ENCODE data around the gene THPO.

THPO gene

DNA sequence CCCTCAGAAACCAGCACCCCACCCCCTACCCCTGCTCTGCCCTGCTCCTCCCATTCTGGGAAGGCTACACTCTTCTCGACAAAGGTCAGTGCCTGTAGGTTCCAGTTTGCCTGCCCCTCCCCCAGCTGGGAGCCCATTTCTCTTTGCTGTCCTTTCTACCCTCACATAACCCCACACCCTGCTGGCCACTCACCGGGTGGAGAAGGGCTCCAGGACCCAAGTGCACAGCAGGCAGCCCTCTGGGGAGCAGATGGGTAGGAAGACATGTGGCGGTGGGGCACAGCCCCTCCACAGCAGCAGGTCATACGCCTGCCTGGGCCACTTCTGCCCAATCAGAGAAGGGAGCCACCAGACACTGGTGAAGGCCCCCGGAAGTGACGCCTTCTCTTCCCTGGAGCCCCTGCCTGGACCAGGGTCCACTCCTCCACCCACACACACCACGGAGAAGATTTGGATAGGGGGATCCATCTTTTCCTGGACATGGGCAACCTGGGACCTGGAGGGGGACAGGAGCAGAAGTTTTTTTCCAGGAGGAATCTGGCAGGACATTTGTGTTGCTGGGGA lies at the start of gene THPO:
TSS of gene THPO (minus strand) at position 326 of the 564 bp plus-strand sequence. CDS start 1,948 bp downstream, outside the sequence.
- no peak for DNase-seq (ENCODE audit: low read depth in 3 of 3)

GRCh38 chr3:184426691-184427141 lies 48.7 kb upstream of the THPO start:
- DNase-seq (ENCODE audit: low read depth in 3 of 3), result no peak

DNA sequence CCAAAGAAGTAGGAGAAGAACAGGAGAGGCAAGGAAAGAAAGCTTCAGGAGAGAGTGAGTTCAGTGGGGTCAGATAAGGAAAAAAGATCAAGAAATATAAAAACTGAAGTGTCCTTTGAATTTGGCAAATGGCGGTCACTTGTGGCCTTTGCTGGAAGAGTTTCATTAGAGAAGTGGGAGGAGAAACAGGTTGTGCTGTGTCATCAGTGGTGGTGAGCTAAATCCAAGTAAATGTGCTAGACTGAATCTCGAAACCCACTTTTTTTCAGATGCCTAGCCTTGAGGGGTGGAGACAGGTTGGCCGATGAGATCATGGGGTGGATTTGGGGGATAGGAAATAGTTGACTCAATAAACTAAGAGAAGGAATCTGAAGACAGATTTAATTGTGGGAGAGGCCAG lies 45.6 kb upstream of the THPO start:
- no peak for DNase-seq (ENCODE audit: low read depth in 3 of 3)

GRCh38 chr3:184419171-184419570 lies 41.2 kb upstream of the THPO start:
- no peak for DNase-seq (ENCODE audit: low read depth in 3 of 3)

GRCh38 chr3:184417619-184418327 lies 39.8 kb upstream of the THPO start:
- peak; percentile 35 to 70 (median 42) for DNase-seq (ENCODE audit: low read depth in 3 of 3)

DNA sequence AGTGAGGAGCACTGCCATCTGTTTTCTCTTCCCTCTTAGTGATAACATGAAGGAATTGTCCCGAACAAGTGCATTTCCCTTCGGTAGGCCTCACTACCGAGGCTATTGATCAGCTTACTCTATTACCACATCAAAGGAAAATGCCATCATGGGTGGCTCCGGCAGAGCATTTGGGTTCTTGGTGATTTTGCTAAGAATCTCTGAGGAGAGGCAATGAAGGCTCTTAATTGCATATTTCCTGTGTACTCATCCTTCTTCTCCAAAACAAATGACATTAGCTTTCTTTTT lies 37.1 kb upstream of the THPO start:
- no peak for DNase-seq (ENCODE audit: low read depth in 3 of 3)

DNA sequence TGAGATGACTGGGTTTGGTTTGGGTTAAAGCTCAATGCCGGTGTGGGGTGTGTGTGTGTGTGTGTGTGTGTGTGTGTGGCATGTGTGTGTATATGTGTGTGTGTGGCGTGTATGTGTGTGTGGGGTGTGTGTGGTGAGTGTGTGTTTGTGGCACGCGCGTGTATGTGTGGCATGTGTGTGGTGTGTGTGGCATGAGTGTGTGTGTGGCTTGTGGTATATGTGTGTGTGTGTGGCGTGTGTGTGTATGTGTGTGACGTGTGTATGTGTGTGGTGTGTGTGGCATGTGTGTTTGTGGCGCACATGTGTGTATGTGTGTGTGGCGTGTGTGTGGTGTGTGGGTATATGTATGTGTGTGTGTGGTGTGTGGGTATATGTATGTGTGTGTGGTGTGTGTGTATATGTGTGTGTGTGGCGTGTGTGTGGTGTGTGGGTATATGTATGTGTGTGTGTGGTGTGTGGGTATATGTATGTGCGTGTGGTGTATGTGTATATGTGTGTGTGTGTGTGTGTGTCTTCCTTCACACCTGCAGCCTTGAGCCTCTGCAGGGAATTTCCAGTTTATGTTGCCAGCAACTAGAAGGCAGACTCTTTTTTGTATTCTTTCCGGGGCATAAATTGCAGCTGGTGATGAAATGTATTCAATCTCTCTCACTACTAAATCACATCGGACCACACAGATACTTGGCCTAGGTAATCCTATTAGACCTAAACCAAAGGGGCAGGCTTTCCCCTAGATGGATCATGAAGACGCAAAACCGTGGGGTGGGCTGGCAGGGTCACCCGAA lies 36.6 kb upstream of the THPO start:
- no peak for DNase-seq (ENCODE audit: low read depth in 3 of 3)

- DNase-seq (ENCODE audit: low read depth in 3 of 3), result no peak
These were observed 32.0 kb upstream of the THPO start for GRCh38 chr3:184409946-184410500.

GRCh38 chr3:184409331-184409926 lies 31.4 kb upstream of the THPO start:
- DNase-seq (ENCODE audit: low read depth in 3 of 3), result no peak

GRCh38 chr3:184405075-184406030 lies 27.3 kb upstream of the THPO start:
- DNase-seq (ENCODE audit: low read depth in 3 of 3), result no peak

GRCh38 chr3:184399410-184399809 lies 21.4 kb upstream of the THPO start:
- DNase-seq (ENCODE audit: low read depth in 3 of 3), result no peak

DNA sequence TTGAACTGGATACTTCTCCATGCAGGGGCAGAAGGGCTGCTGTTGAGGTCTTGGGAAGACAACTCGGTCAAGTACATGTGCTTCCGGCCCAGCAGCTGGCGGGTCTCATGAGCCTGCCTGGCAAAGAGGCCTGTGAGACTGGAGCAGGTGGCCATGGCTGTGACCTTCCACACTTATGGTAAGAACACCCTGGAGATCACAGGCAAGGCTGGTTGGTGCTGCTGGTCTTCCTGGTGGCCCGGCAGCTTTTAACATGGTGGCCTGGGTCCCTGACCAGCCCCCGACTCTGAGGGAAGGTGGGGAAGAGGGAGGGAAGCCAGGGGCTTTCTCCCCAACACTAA lies 17.3 kb upstream of the THPO start:
- no peak for DNase-seq (ENCODE audit: low read depth in 3 of 3)

GRCh38 chr3:184391266-184391665 lies 13.3 kb upstream of the THPO start:
- no peak for DNase-seq (ENCODE audit: low read depth in 3 of 3)

- no peak for DNase-seq (ENCODE audit: low read depth in 3 of 3)
These were observed 12.0 kb upstream of the THPO start for GRCh38 chr3:184389935-184390528.

DNA sequence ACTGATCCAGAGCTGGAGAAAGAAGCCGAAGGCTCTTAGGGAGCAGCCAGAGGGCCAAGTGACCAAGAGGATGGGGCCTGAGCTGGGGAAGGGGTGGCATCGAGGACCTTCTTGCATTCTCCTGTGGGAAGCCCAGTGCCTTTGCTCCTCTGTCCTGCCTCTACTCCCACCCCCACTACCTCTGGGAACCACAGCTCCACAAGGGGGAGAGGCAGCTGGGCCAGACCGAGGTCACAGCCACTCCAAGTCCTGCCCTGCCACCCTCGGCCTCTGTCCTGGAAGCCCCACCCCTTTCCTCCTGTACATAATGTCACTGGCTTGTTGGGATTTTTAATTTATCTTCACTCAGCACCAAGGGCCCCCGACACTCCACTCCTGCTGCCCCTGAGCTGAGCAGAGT lies 11.4 kb upstream of the THPO start:
- no peak for DNase-seq (ENCODE audit: low read depth in 3 of 3)

DNA sequence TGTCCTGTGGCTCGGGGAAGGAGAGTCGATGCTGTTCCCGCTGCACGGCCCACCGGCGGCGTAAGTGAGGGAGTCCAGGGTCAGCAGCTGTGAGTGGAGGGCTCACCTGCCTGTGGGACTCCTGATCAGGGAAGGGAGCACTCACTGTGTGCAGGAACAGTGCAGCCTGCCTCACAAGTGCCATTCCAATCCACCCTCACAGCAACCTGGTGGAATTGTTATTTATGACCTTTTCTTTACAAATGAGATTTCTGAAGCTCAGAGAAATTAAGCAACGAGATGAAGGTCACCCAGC lies 10.9 kb upstream of the THPO start:
- no peak for DNase-seq (ENCODE audit: low read depth in 3 of 3)

- DNase-seq (ENCODE audit: low read depth in 3 of 3), result no peak
These were observed 10.3 kb upstream of the THPO start for GRCh38 chr3:184388164-184388935.

- no peak for DNase-seq (ENCODE audit: low read depth in 3 of 3)
These were observed 9.2 kb upstream of the THPO start for GRCh38 chr3:184387174-184387714.

- no peak for DNase-seq (ENCODE audit: low read depth in 3 of 3)
These were observed 8.2 kb upstream of the THPO start for GRCh38 chr3:184386047-184386806.
